HepG2 (cell line): ENCODE data around the gene NDE1. TPM values are rescaled to one million over a fixed set of nuclear protein-coding genes. Genes with fewer than 3 reads are reported as not detected.

Experiments
- AHDC1 ChIP-seq: sonication (generic); formaldehyde crosslinking; IDR thresholded peaks from 2 replicates; pipeline ENCODE4 v1.5.1; 2020; ENCODE audit warnings: mild to moderate bottlenecking, missing genetic modification reagents, borderline replicate concordance
- DR1 ChIP-seq: sonication (generic); formaldehyde crosslinking; IDR thresholded peaks from 2 replicates; pipeline ENCODE4 v1.8.0; 2021; ENCODE audit warnings: mild to moderate bottlenecking, missing genetic modification reagents, inconsistent platforms
- FOXC1 ChIP-seq: sonication (generic); formaldehyde crosslinking; IDR thresholded peaks from 2 replicates; pipeline ENCODE4 v1.8.0; 2022; ENCODE audit warnings: mild to moderate bottlenecking, missing genetic modification reagents, borderline replicate concordance
- GRHL1 ChIP-seq: sonication (generic); formaldehyde crosslinking; conservative IDR thresholded peaks from 2 replicates; pipeline ENCODE4 v1.8.0; 2022; ENCODE audit warnings: missing genetic modification reagents
- PITX1 ChIP-seq: sonication (generic); formaldehyde crosslinking; IDR thresholded peaks from 2 replicates; pipeline ENCODE4 v1.5.1; 2020; ENCODE audit warnings: mild to moderate bottlenecking, missing genetic modification reagents
- ZNF142 ChIP-seq: sonication (generic); formaldehyde crosslinking; IDR thresholded peaks from 2 replicates; pipeline ENCODE4 v1.4.0; 2020; ENCODE audit warnings: missing genetic modification reagents
- ZNF432 ChIP-seq: sonication (generic); formaldehyde crosslinking; IDR thresholded peaks from 2 replicates; pipeline ENCODE4 v1.5.0; 2020; ENCODE audit warnings: missing genetic modification reagents, mild to moderate bottlenecking, borderline replicate concordance
- ZNF713 ChIP-seq: sonication (generic); formaldehyde crosslinking; IDR thresholded peaks from 2 replicates; pipeline ENCODE4 v1.4.0; 2020; ENCODE audit warnings: mild to moderate bottlenecking, missing genetic modification reagents
- polyA plus RNA-seq, 8 experiments: library from polyadenylated mRNA; depleted of rRNA in 3 of 8; stranded (reverse) in 7 of 8; unstranded in 1 of 8; fragments of >200 nt; fragmentation: Illumina TruSeq in 4 of 8; extraction: Trizol in 4 of 8; gene quantifications; 2 replicates each; pipeline versions ENCODE4 v1.2.1 to v1.2.3, GENCODE V29; 2011 to 2016; ENCODE audit warnings: low read depth in 4 of 8, missing spikeins in 1 of 8, mixed read lengths in 1 of 8; ENCODE audit not compliant: insufficient read depth in 1 of 8
- total RNA-seq, 5 experiments: library from RNA; depleted of rRNA; stranded (reverse); fragments of >200 nt; fragmentation: Illumina TruSeq; extraction: Trizol; gene quantifications; 2 replicates each; pipeline ENCODE4 v1.2.3, GENCODE V29; 2016; ENCODE audit warnings: low read depth in 1 of 5
- TF ChIP-seq, protein P1 (sequence below): sonication (generic); formaldehyde crosslinking; IDR thresholded peaks from 2 replicates; pipeline ENCODE4 v1.4.0; 2020; ENCODE audit warnings: missing genetic modification reagents, low read depth, mild to moderate bottlenecking, borderline replicate concordance
- TF ChIP-seq, protein P2 (sequence below): sonication (generic); formaldehyde crosslinking; IDR thresholded peaks from 2 replicates; pipeline ENCODE4 v1.4.0; 2020; ENCODE audit warnings: missing genetic modification reagents

NDE1 gene
- total and polyA plus RNA-seq, 2 of the 13 experiments (the other 11 are each of a cell fraction or from before 2014, with no cell fraction given), result 40.9 to 72.5 TPM

GRCh38 chr16:15682105-15682570, 32.1 kb downstream of the NDE1 start (continued):
- no peak for TF ChIP-seq ZNF432 (CRISPR knock-in tag)
- TF ChIP-seq PITX1 (CRISPR knock-in tag), result no peak
- no peak for TF ChIP-seq ZNF142
- no peak for TF ChIP-seq GRHL1 (CRISPR knock-in tag)
- TF ChIP-seq FOXC1, result no peak
- TF ChIP-seq ZNF713, result no peak
- no peak for TF ChIP-seq DR1 (CRISPR knock-in tag)
- TF ChIP-seq, protein P1, sequence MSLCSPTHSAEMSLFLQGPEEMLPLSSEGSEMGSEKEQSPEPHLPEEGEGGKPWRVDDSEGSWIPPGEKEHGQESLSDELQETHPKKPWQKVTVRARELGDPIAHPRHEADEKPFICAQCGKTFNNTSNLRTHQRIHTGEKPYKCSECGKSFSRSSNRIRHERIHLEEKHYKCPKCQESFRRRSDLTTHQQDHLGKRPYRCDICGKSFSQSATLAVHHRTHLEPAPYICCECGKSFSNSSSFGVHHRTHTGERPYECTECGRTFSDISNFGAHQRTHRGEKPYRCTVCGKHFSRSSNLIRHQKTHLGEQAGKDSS (CRISPR knock-in tag), result no peak
- TF ChIP-seq, protein P2, sequence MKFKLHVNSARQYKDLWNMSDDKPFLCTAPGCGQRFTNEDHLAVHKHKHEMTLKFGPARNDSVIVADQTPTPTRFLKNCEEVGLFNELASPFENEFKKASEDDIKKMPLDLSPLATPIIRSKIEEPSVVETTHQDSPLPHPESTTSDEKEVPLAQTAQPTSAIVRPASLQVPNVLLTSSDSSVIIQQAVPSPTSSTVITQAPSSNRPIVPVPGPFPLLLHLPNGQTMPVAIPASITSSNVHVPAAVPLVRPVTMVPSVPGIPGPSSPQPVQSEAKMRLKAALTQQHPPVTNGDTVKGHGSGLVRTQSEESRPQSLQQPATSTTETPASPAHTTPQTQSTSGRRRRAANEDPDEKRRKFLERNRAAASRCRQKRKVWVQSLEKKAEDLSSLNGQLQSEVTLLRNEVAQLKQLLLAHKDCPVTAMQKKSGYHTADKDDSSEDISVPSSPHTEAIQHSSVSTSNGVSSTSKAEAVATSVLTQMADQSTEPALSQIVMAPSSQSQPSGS (CRISPR knock-in tag), result peak; percentile 46; the same call in 1 of the 2 replicates
- peak; percentile 0; the same call in 1 of the 2 replicates for TF ChIP-seq AHDC1 (CRISPR knock-in tag)
